MCF 10A (cell line): Measurements from ENCODE around the gene TOM1L1. TPM values are rescaled to one million over a fixed set of nuclear protein-coding genes. Genes with fewer than 3 reads are reported as not detected.

Experiments
- BruUV-seq: library from RNA; stranded (reverse); fragments of 400-500 nt; replicated peaks from 2 replicates; lab custom pipeline; 2021; lab: Mats Ljungman, UMichigan
- CTCF ChIA-PET: fragments of 300-600 bp; sonication (Branson Sonifier 250); formaldehyde crosslinking; extraction: SDS; loops from one replicate; lab custom pipeline; 2021; ENCODE audit warnings: antibody characterized with exemption, inconsistent platforms; lab: Yijun Ruan, JAX
- POLR2A ChIA-PET: fragments of 300-600, 350-650 bp; sonication (Branson Sonifier 250); formaldehyde crosslinking; extraction: SDS; loops from one replicate; lab custom pipeline; 2020; ENCODE audit warnings: antibody characterized with exemption, inconsistent platforms; lab: Yijun Ruan, JAX
- DNase-seq: peaks from one replicate; pipeline ENCODE4 v3.0.0-alpha.2; 2018; ENCODE audit not compliant: unreplicated experiment
- H3K27ac Mint-ChIP-seq: one replicate; pipeline ENCODE4 v1.8.0; 2022; ENCODE audit warnings: mild to moderate bottlenecking, low read depth, mixed read lengths; ENCODE audit not compliant: unreplicated experiment
- H3K27me3 Mint-ChIP-seq: one replicate; pipeline ENCODE4 v1.8.0; 2022; ENCODE audit warnings: mixed read lengths; ENCODE audit not compliant: insufficient read depth, unreplicated experiment
- H3K36me3 Mint-ChIP-seq: one replicate; pipeline ENCODE4 v1.8.0; 2022; ENCODE audit warnings: mild to moderate bottlenecking, moderate library complexity, mixed read lengths; ENCODE audit not compliant: insufficient read depth, unreplicated experiment
- H3K4me1 Mint-ChIP-seq: one replicate; pipeline ENCODE4 v1.8.0; 2022; ENCODE audit warnings: mixed read lengths; ENCODE audit not compliant: insufficient read depth, unreplicated experiment
- H3K4me3 Mint-ChIP-seq: one replicate; pipeline ENCODE4 v1.8.0; 2022; ENCODE audit warnings: mild to moderate bottlenecking, moderate library complexity, mixed read lengths; ENCODE audit not compliant: unreplicated experiment
- H3K9me3 Mint-ChIP-seq: one replicate; pipeline ENCODE4 v1.8.0; 2022; ENCODE audit warnings: mixed read lengths; ENCODE audit not compliant: unreplicated experiment
- CTCF ChIP-seq: fragments of 200-600 bp; IDR thresholded peaks from one replicate; pipeline ENCODE4 v1.8.0; 2022; ENCODE audit warnings: antibody characterized with exemption, mild to moderate bottlenecking; ENCODE audit not compliant: unreplicated experiment
- intact Hi-C: fragments of 100-400 bp; cut with micrococcal nuclease; formaldehyde crosslinking; loops from 2 replicates; pipeline ENCODE4 v1.14.1; 2022
- total RNA-seq: library from RNA; stranded (reverse); gene quantifications from 2 replicates; pipeline ENCODE4 v1.2.3, GENCODE V29; 2022

Gene TOM1L1
- total RNA-seq, 1 experiment from 2014 or later, result 157 TPM

DNA sequence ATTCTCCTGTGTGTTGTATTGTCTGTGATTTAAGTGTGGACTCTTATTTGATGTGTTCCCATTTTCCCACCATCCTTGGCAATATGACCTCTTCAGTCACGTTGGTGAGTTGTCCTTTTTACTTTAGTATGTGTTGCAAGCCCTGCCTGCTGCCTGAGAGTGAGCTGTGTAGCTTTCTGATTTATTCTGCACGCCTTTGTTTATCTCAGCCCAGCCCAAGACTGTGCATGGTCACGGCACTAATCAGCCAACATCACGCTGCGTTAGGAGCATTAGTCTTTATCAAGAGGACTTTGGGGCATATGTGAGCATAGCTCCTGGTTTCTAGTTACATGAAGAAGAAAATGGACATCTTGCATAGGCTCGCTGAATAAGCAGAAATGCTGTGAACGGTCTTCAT is 6.0 kb downstream of the TOM1L1 start:
- Mint-ChIP-seq H3K36me3 (peaks cover 72% of the 10 kb centered on the region), H3K27ac (no peak overlapping the region), H3K4me1 (peaks cover 11% of the 10 kb centered on the region), H3K4me3 (no peak overlapping the region), H3K27me3 (no peaks in the 10 kb centered on the region), H3K9me3 (no peaks in the 10 kb centered on the region)
- POLR2A ChIA-PET, result interaction anchor here (0.6 kb wide), 1 partner anchor 30 kb away, joined by 4 read pairs; no protein-coding TSS in a partner anchor
- intact Hi-C loops, result no loop called here
- no TSS peak for BruUV-seq
- DNase-seq, result no peak
- TF ChIP-seq CTCF, result no peak
- CTCF ChIA-PET, result no interaction called here

GRCh38 chr17:54907376-54907775 is 6.7 kb downstream of the TOM1L1 start:
- Mint-ChIP-seq H3K9me3 (no peaks in the 10 kb centered on the region), H3K27ac (no peak overlapping the region), H3K27me3 (no peaks in the 10 kb centered on the region), H3K4me3 (no peak overlapping the region), H3K4me1 (peaks cover 6% of the 10 kb centered on the region), H3K36me3 (peaks cover 69% of the 10 kb centered on the region)
- CTCF ChIA-PET, result no interaction called here
- TF ChIP-seq CTCF, result no peak
- BruUV-seq, result no TSS peak
- intact Hi-C loops, result no loop called here
- no peak for DNase-seq
- POLR2A ChIA-PET, result no interaction called here

GRCh38 chr17:54909766-54910165 is 9.1 kb downstream of the TOM1L1 start:
- peaks cover 76% of the 10 kb centered on the region for H3K36me3 Mint-ChIP-seq
- H3K4me3 Mint-ChIP-seq, result no peak overlapping the region
- no peak for TF ChIP-seq CTCF
- CTCF ChIA-PET, result interaction anchor here (0.9 kb wide), 1 partner anchor 8 kb away, joined by 3 read pairs; no protein-coding TSS in a partner anchor
- POLR2A ChIA-PET, result interaction anchor here (1.5 kb wide), 1 partner anchor 8 kb away, joined by 3 read pairs; no protein-coding TSS in a partner anchor
- H3K4me1 Mint-ChIP-seq, result peaks cover 6% of the 10 kb centered on the region
- no peaks in the 10 kb centered on the region for H3K27me3 Mint-ChIP-seq
- intact Hi-C loops, result no loop called here
- no peak for DNase-seq
- BruUV-seq, result no TSS peak
- H3K9me3 Mint-ChIP-seq, result no peaks in the 10 kb centered on the region
- no peak overlapping the region for H3K27ac Mint-ChIP-seq

GRCh38 chr17:54916721-54917120 is 16.1 kb downstream of the TOM1L1 start:
- Mint-ChIP-seq H3K4me3 (no peak overlapping the region), H3K9me3 (no peaks in the 10 kb centered on the region), H3K4me1 (no peaks in the 10 kb centered on the region), H3K27ac (no peak overlapping the region), H3K36me3 (peaks cover 76% of the 10 kb centered on the region), H3K27me3 (no peaks in the 10 kb centered on the region)
- CTCF ChIA-PET, result interaction anchor here (0.6 to 0.9 kb wide), 2 partner anchors 15 to 831 kb away, joined by 3 to 4 read pairs; no protein-coding TSS in a partner anchor
- TF ChIP-seq CTCF, result no peak
- no peak for DNase-seq
- POLR2A ChIA-PET, result no interaction called here
- intact Hi-C loops, result no loop called here
- no TSS peak for BruUV-seq
